LHCN-M2 (cell line): ENCODE data around the gene CELA2B. TPM values are rescaled to one million over a fixed set of nuclear protein-coding genes. Genes with fewer than 3 reads are reported as not detected.

Source experiments
- DNase-seq: peaks from one replicate; pipeline ENCODE4 v3.0.0-alpha.2; 2012; ENCODE audit warnings: low read depth
- total RNA-seq: library from RNA; depleted of rRNA; stranded (reverse); fragments of >200 nt; gene quantifications from 2 replicates; pipeline ENCODE4 v1.2.3, GENCODE V29; 2014; rRNA removed

The CELA2B gene
- total RNA-seq, 1 experiment from 2014 or later, result not detected

- DNase-seq, result no peak
Measured at GRCh38 chr1:15525050-15526020, 49.4 kb downstream of the CELA2B start.

- no peak for DNase-seq
Measured at GRCh38 chr1:15526021-15526489, 50.2 kb downstream of the CELA2B start.

DNA sequence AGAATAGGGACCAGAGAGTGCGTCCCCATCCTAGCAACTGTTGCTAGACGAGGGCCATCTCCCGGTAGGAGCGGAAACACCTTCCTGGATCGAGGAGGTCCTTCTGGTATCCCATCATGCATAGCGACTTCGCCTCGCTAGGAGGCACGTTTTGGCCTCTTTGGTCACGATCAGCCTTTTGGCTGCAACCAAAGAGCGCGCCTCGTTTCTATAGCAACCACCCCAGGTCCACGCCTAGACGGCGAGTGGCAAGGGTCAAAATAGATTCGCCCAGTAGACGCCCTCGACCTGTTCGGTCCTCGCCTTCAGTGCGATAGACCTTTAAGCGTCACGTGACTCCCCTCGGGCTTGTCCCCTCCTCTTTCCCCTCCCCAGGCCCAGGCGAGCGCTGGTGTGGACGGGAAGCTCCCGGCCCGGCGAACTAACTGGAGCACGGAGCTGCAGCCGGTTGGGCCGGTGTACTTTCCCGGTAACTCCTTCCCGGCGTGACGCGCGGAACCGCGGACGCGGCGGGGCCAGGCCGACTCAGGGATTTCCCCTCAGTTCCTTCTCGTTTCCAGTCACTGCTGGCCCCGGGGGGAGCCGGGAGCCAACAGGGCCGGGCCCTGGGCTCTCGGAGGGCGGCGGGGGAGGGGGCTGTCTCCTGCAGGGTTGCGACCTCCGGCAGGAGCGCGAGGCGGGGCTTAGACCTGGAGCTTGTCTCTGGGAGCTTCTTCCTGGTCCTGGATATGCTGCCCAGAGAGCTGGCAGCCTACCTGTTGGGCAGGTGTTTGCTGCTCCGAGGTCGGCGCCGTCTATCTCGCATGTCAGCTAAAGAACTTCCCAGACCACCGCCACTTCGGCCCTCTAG, 50.8 kb downstream of the CELA2B start, which contains the start of gene DNAJC16:
DNAJC16 (plus strand) TSS at position 359 of the 850 bp plus-strand sequence. CDS start 2,258 bp downstream, outside the sequence.
- peak; percentile 100 for DNase-seq

DNA sequence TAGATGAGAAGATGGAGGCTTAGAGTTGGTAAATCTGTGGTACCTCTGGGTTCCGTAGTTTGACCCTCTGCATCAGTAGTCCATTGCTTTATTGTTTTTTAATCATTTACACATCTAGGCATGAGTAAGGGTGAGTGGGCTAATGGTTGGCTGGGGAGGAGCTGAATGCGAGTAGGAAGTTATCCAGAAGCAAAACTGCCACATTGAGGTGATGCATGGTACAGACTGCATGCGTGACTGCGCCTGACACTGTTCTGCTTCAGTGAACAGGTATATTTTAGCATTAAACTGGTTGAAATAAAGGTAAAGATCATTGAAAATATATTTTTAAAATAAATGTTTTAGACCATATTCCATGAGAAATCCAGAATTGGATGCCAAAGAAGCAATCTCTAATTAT, 55.1 kb downstream of the CELA2B start:
- DNase-seq, result no peak

DNA sequence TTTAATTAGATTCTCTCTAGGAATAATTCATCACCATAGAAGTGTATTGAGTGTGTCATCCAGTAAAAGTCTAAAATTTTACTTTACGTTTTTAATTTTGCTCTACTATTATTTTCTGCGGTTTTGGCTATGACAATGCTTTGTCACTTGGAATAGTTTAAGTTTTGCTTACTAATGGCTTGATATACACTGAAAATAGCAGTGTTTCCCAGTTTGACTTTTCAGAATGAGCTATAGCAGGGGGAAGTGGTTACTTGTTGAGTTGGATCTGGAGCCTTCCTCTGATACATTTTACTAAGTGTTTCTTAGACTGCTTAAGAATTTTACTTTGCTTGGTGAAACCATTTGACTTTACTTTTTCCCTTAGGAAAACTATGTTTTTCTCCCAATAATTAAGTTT, 55.8 kb downstream of the CELA2B start:
- DNase-seq, result no peak

GRCh38 chr1:15538771-15539170, 62.9 kb downstream of the CELA2B start:
- peak; percentile 1 for DNase-seq

DNA sequence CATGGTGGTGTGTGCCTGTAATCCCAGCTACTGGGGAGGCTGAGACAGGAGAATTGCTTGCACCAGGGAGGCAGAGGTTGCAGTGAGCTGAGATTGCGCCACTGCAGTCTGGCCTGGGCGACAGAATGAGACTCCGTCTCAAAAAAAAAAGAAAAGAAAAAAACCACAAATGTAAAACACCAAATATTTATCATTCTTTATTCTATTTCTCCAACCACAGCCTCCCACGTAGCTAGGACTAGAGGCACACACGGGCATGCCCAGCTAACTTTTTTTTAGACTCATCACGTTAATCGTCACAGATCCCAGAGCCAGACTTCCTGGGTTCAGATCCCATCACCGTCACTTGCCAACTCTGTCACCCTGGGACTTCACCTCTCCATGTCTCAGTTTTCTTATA, 64.3 kb downstream of the CELA2B start:
- DNase-seq, result no peak

Other genes with a start within 250 kb of the CELA2B start
- 0.06 TPM in 1 of 2 replicates, not detected in the other for gene FHAD1, start 228.9 kb upstream of the CELA2B start, total RNA-seq
- gene EFHD2, start 66.2 kb upstream of the CELA2B start, total RNA-seq, result 75.9 and 76.5 TPM in 2 replicates
- gene CTRC, start 37.7 kb upstream of the CELA2B start, total RNA-seq, result not detected in 2 replicates
- gene CELA2A, start 19.4 kb upstream of the CELA2B start, total RNA-seq, result not detected in 2 replicates
- 8.2 and 11.3 TPM in 2 replicates for gene CASP9, start 48.1 kb downstream of the CELA2B start, total RNA-seq
- 18.9 and 19.1 TPM in 2 replicates for gene DNAJC16, start 50.7 kb downstream of the CELA2B start, total RNA-seq
- gene AGMAT, start 108.9 kb downstream of the CELA2B start, total RNA-seq, result 2.6 and 3.7 TPM in 2 replicates
- gene DDI2, start 141.4 kb downstream of the CELA2B start, total RNA-seq, result 6.2 and 10.8 TPM in 2 replicates
- gene PLEKHM2, start 208.2 kb downstream of the CELA2B start, total RNA-seq, result 31.9 and 37.0 TPM in 2 replicates